HG02970 (cell line): ENCODE data around the gene BAIAP2.
"Not testable (repeated sequence)": the region's sequence is repeated elsewhere in the genome, so short reads cannot be mapped to it uniquely, and the experiment has no call there.

Source experiments
- ATAC-seq: cut with Tn5 transposase; IDR thresholded peaks from one replicate; pipeline ENCODE4 v1.9.1; 2021; ENCODE audit warnings: mild to moderate bottlenecking, moderate library complexity, moderate number of reproducible peaks; ENCODE audit not compliant: unreplicated experiment, low FRiP score

Gene BAIAP2

DNA sequence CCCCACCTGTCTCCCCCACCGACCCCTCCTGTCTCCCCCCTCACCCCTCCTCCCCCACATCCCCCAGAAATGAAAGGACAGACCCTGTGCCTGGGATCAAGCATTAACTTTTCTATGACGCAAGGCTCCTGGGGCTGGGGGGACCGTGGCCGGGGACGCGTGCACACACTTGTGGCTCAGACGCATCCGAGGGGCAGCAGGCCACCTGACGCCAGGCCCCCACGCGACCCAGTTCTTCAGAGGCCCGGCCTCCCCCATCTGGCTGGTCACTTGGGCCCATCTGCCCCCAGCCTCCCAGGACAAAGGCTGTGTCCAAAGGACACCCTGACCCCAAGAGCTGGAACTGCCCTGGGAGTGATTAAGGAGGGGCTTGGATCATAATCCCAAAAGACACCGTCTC, 116.3 kb downstream of the BAIAP2 start:
- ATAC-seq = no peak

DNA sequence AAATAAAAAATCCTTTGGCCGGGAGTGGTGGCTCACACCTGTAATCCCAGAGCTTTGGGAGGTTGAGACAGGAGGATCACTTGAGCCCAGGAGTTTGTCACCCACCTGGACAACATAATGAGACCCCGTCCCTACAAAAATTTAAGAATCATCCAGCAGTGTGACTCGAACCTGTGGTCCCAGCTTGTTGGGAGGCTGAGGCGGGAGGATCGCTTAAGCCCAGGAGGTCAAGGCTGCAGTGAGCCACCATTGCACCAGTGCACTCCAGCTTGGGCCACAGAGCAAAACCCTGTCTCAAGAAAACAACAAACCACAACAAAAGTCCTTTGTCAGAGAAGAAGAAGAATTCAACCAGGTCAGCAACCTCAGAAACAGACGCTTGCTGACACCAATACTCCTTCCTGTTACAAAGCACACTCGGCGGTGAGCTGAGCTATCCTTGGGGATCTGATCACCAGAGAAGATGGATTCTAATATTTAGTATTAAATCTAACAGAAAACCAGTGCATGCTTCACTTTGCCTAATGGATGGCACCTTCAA, 117.4 kb downstream of the BAIAP2 start:
- ATAC-seq = no peak

DNA sequence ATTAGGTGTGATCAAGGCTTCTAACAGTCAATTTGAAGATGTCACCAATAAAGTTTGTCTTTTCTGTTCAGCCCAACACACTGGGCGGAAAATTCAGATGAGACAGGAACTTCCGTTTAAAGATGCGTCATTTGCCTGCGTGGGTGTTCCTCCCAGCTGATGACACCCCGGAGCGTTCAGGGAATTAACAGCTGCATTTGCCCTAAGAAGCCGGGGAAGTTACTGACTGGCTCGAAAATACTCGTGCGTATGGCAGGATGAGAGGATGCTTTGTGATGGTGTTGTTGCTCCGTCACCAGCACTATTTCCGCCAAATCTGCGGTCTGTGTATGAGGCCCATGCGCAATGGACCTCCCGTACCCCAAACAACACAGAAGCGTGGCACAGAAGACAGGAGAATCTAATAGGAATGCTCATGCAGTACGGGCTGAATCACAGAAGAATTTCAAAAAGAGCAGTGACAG, 118.4 kb downstream of the BAIAP2 start:
- no peak for ATAC-seq

DNA sequence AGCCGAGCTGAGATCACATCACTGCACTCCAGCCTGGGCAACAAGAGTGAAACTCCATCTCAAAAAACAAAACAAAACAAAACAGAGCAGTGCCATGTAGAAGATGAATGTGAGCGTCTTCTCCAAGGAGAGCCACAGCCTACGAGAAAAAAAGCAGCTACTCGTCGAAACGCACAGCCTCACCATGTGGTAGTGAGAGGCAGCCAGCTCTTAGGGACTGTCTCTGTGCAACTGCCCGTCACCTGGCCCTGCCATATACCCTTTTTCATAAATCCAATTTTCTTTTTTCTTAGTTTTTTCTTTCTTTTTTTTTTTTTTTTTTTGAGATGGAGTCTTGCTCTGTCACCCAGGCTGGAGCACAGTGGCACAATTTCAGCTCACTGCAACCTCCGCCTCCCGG, 119.1 kb downstream of the BAIAP2 start:
- ATAC-seq = not testable (repeated sequence)

DNA sequence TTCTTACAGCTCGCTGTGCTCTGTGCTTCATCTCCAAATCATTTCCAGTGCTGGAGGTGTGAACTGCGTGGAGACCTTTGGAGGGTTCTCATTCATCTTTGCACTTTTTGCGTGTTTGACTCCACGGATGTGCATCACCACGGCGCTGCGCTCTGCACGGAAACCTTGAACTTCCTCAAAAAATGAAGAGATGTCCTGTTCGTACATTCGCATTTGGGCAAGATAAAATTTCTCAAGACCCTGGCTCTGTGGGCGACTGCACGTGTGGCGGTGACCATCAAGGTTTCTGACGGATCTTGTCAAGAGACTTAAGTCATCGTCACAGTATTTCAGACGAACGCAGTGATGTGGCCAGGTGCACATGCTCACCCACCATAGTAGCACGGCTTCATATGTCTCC, 120.0 kb downstream of the BAIAP2 start:
- ATAC-seq = no peak

DNA sequence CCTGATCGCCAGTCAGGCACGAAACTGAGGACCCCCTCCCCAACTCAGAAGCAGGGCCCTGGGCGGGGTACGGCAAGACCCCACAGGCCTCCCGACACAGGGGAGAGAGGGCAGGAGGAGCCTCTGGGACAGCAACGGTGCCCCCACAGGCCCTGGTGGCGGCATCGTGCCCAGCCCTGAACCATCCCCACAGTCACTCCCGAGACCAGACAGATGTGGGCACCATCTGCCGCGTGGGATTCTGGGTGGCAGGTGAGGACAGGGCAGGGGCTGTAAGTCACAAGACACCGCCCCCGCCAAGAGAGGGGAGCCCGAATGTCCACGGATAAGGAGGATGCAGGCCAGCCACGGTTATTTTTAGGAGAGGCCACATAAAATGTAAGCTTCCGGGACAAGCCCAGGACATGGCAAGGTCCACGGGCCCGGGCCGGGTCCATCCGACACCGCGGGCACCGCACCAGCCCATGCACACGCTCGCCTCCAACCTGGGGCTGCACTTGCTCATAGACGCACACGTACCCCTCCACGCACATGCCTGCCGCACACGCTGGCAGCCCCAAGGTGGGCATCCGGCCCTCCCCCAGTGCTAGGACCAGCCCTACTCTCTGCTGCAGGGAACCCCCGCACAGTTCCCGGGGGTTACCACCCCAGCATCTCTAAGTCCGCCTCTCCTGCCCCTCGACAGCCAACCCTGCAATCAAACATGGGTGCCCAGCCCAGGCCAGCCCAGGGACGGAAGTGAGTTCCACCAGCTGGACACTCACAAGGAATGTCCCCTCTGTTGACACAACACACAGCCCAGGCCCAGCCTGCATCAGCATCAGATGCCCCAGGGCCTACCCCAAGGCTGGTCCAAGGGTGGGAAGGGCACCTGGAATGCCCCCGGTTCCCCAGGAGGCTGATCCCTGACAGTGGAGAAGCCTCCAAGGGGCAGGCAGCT, 122.2 kb downstream of the BAIAP2 start:
- ATAC-seq = no peak

DNA sequence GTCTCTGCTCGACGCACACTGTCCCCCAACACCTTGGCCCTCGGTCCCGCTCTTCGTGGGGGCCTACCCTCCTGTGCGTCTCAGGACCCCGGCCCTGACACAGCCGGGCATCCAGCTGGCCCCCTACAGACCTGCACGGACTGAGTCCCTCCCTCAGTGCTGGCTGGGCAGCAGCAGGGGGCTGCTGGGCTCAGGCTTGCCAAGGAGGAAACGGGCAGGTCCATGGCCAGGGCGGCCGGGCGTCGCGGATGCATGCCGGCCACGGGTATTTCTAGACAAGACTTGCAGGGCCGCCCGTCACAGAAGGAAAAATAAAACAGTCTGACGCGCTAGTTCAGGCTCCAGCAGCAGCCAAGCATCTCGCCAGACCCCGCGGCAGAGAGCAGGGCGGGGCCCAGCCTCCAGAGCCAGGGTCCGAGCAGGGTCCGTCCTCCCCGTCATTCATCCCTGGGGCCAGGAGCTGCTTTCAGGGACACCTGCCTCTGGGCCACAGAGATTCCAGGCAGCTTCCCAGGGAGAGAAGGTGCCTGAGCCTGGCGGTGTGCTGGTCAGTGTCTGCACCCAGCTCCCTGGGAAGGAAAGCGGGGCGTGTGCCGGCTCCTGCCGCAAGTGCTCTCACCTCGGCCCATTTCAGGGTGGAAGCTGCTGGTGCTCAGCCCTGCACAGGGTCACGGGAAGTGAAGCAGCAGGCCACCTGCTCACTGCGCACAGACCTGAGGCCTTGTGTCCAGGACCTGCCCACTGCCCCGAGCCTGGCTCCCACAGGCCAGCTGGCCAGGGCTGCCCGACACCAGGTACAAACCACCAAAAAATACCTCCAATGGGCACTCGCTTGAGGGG, 123.1 kb downstream of the BAIAP2 start:
- ATAC-seq = no peak

DNA sequence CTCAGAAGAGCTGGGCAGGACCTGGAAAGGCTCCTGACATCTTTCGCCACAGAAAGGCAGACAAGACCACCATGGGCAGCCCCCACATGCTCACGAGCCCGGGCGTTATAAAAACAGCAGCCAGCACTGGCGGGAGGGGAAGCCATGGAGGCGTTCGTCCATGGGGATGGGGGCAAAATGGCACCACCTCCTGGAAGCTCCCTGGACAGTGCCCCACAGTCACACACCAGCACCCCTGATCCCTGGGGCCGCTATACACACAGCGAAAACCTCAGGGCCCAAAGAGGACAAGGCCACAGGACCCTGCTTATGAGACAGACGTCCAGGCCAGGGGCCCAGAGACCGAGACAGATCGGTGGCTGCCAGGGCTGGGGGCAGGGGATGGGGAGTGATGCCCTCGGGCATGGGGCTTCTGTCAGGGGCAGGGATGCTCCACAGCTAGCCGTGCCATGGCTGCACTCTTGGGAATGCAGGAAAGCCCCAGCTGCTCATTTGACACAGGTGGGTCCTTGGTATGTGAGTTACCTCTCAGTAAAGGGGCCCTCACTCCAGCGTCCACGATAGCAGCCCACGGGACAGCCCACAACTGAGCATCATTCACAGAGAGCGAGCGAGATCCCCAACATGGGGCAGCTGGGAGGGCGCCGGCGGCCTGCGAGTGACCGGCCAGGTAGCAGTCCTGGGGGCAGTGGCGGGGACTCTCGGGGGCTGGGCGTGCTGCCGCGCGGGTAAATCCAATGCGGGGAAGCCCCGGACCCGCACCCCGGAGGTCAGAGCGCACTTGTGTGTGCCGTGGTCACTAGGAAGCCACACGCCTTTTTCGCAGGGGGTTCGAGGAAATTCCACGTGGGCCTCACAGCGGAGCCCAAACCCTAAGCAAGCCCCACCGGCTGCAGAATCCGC, 124.0 kb downstream of the BAIAP2 start:
- no peak for ATAC-seq

DNA sequence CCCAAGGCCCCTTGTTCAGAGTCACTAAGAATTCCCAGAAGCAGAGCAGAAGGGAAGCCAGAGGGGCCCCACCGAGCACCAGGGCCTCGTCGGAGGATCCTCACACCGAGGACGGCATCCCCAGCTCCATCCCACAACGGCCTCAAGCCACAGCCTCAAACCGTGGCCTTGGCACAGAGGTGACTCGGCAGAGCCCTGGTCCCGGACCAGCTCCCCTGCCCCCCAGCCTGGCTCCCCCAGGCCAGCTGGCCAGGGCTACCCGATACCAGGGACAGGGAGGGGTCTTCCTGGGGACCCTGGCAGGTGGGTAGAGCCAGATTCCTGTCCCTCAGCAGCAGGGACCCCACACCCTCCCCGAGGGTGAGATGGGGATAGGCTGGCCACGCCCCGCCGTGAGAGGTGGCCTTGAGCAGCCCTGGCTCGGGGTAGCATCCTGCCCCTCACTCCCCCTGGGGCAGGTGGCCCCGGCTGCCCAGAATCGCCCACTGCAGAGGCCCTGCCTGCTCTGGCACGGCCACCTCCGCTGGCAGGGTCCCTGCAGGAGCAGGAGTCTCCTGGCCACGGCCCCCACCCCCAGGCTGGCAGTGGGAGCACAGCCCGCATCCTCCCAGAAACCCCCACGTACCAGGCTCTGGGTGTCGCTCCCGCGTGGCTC, 124.8 kb downstream of the BAIAP2 start:
- no peak for ATAC-seq

DNA sequence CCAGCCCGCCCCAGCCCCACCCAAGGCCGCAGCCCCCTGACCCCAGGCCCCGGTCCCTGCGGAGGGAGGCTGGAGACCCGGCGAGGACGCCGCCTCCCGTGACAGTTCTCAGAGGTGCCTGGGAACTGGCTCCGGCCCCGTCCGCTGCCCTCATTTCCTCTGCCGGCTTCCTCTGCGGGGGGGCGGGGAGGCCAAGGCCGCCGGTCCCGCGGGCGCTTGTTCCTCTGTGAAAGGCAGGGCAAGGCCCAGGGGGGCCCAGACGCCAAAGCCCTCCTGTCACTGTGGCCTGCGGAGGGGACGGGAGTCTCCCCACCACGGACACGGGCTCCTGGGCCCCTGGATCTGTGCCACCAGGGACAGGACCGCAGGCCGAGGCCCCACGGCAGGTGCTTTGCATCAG, 125.4 kb downstream of the BAIAP2 start:
- no peak for ATAC-seq

DNA sequence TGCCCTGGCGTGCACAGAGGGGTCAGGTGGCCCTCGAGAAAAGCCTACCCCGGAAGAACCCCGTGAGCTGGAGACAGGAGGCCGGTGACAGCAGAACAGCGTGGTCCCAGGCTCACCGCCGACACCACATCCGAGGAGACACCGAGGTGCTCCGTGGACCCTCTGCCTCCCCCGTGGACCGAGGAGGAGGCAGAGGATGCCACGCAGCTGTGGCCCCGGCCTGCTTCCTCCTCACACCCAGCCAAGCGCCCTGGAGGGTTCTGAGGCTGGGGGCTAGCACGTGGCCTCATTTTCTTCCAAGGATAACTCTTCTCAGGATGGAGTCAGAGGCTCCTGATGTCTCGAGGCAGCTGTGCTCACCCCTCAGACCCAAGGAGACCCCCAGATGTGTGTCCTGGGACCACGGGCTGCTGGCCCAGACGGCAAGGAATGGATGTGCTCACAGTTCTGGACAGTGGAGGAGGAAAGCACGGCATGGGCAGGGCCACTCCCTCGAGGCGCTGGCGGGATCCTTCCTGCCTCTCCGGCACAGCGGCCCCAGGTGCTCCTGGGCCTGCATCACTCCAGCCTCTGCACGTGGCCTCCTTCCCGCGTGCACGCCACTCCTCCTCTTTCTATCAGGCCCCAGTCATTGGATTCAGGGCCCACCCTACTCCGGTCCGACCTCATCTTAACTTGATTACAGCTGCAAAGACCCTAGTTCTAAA, 125.9 kb downstream of the BAIAP2 start:
- no peak for ATAC-seq

DNA sequence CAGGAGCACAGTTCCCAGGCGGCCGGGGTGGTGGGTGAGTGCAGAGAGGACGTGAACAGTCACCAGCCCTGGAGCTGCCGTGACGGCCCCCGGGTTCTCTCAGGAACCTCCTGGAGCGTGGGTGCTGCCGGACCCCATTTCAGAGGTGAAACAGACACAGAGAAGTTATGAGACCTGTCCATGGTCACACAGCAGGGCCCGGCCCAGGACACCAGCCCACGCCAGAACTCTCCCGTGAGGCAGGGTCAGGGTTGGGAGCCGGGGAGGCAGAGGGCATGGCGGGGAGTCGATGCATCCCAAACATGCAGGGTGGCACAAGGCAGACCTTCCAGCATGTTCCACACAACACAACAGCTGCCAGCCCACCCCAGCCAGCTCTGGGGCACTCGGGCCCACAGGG, 126.6 kb downstream of the BAIAP2 start:
- ATAC-seq = no peak

DNA sequence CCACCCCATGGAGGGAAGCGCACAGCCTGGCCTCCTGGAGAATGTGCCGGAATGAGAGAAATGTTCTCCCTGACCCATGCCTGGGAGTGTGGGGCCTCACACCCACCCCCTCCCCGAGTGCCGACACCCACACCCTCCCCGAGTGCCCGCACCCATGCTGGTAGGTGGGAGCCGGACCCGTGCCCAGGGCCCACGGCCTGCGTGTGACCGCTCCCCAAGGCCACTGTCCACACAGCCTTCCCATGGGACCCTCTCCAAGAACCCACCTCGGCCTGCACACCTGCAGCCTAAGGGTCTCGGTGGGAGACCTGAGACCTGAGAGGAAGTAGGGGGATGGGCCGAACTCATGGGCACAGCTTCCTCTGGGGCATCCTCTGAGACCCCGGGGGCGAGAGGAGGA, 127.0 kb downstream of the BAIAP2 start:
- no peak for ATAC-seq

DNA sequence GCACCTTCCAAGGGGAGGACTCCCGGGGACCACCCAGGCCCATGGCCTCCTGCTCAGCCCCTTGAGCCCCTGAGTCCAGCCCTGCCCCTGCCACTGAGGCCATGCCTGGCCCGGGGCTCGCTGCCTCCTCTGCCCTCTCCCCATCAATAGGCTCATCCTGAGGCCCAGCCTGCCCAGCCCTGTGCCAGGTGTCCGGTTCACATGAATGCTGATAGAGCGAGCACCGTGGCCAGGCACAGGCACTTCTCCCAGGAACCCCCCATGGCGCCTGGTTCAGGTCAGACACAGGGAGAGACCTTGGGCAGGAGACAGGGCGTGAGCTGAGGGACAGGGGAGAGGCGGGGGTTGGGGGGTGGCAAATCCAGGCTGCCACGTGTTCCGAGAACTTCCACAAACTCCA, 127.5 kb downstream of the BAIAP2 start:
- ATAC-seq = no peak

DNA sequence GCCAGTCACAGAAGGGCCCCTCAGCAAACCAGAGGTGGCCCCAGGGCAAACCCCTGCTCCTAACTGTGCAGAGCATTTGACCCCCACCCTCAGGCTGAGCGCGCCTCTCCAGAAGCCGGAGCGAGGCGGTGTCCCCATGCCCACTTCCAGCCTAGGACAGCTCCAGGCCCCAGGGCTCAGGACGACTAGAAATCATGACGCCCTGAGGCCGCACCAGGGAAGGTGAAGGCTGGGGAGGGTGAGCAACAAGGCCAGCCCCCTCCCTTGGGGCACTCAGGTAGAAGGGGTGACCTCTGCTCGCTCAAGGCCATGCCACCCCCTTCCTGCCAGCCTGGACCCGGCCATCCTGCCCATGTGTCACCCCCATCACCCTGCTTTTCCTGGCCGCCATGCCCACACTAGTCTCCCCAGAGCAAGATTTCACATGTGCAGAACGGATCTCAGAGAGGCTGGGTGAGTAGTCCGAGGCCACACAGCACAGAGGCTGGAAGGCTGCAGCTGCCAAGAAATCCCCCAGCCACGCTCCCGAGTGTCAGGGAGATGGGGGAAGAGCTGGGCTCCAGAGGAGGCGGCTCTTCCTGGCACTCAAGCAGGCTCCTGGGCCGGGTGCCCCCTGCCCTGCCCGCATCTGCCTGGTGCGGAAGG, 128.2 kb downstream of the BAIAP2 start:
- ATAC-seq = no peak

DNA sequence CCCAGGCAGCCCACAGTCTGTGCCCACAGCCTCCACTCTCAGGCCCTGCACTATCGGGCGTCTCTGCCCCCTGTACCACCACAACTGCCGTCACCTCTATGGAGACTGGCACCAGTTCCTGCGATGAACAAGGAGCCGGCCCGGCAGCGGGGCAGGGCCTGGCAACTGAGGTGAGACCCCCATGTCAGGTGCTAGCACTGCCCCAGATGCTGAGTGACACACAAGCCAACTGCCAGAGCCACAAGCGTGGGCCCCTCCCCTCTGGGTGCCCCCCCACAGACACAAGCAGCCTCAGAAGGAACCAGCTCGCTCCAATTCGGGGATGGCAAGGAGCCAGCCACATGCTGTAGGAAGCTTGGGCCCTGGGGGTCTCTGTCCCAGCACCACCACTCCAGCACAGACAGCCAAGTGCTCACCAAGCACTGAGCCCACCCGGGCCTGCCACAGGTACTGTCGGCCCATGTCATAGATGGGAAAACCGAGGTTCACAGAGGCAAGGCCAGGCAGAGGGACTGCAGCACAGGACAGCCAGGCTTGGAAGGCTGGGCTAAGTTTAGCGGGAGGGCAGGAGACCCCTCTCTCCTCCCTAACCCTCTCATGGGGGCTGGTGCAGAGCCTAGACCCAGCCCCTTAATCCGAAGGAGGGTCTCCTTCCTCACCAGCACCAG, 128.9 kb downstream of the BAIAP2 start:
- ATAC-seq = no peak

DNA sequence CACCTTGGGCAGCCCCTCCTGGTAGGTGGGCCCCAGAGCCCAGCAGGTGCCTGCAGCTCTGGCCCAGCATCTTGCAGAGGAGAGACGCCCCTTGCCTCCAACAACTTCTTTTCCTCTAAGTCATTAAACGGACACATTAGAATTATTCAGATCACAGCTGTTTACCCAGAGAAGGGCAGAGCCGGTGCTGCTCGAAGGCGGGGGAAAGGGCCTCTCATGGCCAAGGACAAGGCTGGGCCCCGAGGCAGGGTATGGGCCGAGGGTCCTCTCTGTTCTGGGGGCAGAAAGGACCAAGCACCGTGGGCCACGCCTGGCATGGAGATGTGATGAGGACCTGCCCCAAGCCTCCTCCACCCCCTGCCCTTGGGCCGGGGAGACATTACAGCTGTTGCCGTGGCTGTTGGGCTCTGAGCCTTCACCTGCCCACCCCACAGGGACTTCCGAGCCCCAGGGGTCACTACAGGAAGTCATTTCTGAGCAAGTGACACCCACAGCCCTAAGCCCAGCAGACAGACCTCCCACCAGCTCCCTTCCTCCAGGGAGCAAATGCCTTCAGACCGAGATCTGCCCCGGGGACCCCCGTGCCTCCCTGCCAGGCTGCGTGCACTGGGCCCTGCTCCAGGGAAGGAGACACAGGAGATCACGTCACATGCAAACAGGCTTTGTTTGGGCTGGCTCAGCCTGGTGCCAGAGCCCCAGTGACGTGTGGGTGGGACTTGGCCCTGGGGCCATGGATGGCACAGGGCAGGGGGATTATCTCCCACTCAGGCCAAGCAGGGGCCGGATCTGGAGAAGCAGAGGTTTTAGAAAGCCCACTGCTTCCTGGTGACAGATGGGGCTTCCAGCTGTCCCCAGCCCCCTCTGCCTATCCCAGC, 129.7 kb downstream of the BAIAP2 start:
- ATAC-seq = no peak
